Dendritic cell treated with granulocyte-macrophage colony-stimulating factor and Interleukin-4, amounts not matched to agents 40 ng/mL and 50 ng/mL, for 4 days (primary cell): ENCODE data around the gene DCDC2C.

ENCODE experiments used
- H3K27ac Mint-ChIP-seq: one replicate; pipeline ENCODE4 v1.8.0; 2022; ENCODE audit warnings: mild to moderate bottlenecking, mixed read lengths
- H3K27me3 Mint-ChIP-seq: one replicate; pipeline ENCODE4 v1.8.0; 2022; ENCODE audit warnings: mild to moderate bottlenecking, mixed read lengths
- H3K36me3 Mint-ChIP-seq: one replicate; pipeline ENCODE4 v1.8.0; 2022; ENCODE audit warnings: low read depth, mixed read lengths
- H3K4me1 Mint-ChIP-seq: one replicate; pipeline ENCODE4 v1.8.0; 2022; ENCODE audit warnings: low read depth, mixed read lengths
- H3K4me3 Mint-ChIP-seq: one replicate; pipeline ENCODE4 v1.8.0; 2022; ENCODE audit warnings: mild to moderate bottlenecking, moderate library complexity, mixed read lengths
- H3K9me3 Mint-ChIP-seq: one replicate; pipeline ENCODE4 v1.8.0; 2022; ENCODE audit warnings: mixed read lengths
- intact Hi-C: fragments of 100-400 bp; cut with micrococcal nuclease; formaldehyde crosslinking; loops from one replicate; pipeline ENCODE4 v1.15.0; 2022

Gene DCDC2C

GRCh38 chr2:3680548-3681345 lies 22.6 kb upstream of the DCDC2C start:
- Mint-ChIP-seq H3K36me3 (no peaks in the 10 kb centered on the region), H3K4me3 (no peak overlapping the region), H3K27me3 (no peaks in the 10 kb centered on the region), H3K27ac (no peak overlapping the region), H3K9me3 (no peaks in the 10 kb centered on the region), H3K4me1 (no peaks in the 10 kb centered on the region)
- intact Hi-C loops, result no loop called here

- Mint-ChIP-seq H3K9me3 (no peaks in the 10 kb centered on the region), H3K27ac (no peak overlapping the region), H3K36me3 (no peaks in the 10 kb centered on the region), H3K4me3 (no peak overlapping the region), H3K27me3 (no peaks in the 10 kb centered on the region), H3K4me1 (no peaks in the 10 kb centered on the region)
- intact Hi-C loops, result no loop called here
Measured at GRCh38 chr2:3681625-3682024, 21.8 kb upstream of the DCDC2C start.

- Mint-ChIP-seq H3K27ac (no peak overlapping the region), H3K36me3 (no peaks in the 10 kb centered on the region), H3K9me3 (no peaks in the 10 kb centered on the region), H3K27me3 (no peaks in the 10 kb centered on the region), H3K4me3 (no peak overlapping the region), H3K4me1 (no peaks in the 10 kb centered on the region)
- intact Hi-C loops, result no loop called here
Measured at GRCh38 chr2:3682811-3683210, 20.6 kb upstream of the DCDC2C start.

GRCh38 chr2:3683748-3684454 lies 19.5 kb upstream of the DCDC2C start:
- no peaks in the 10 kb centered on the region for H3K9me3 Mint-ChIP-seq
- H3K27me3 Mint-ChIP-seq, result no peaks in the 10 kb centered on the region
- no peak overlapping the region for H3K4me3 Mint-ChIP-seq
- no peak overlapping the region for H3K27ac Mint-ChIP-seq
- intact Hi-C loops, result no loop called here
- no peaks in the 10 kb centered on the region for H3K4me1 Mint-ChIP-seq
- H3K36me3 Mint-ChIP-seq, result no peaks in the 10 kb centered on the region

GRCh38 chr2:3689998-3690748 lies 13.2 kb upstream of the DCDC2C start:
- H3K36me3 Mint-ChIP-seq, result no peaks in the 10 kb centered on the region
- intact Hi-C loops, result no loop called here
- H3K9me3 Mint-ChIP-seq, result no peaks in the 10 kb centered on the region
- H3K27me3 Mint-ChIP-seq, result peaks cover 2% of the 10 kb centered on the region
- H3K4me1 Mint-ChIP-seq, result no peaks in the 10 kb centered on the region
- H3K27ac Mint-ChIP-seq, result no peak overlapping the region
- no peak overlapping the region for H3K4me3 Mint-ChIP-seq

GRCh38 chr2:3692375-3692774 lies 11.0 kb upstream of the DCDC2C start:
- Mint-ChIP-seq H3K4me1 (no peaks in the 10 kb centered on the region), H3K9me3 (no peaks in the 10 kb centered on the region), H3K27me3 (peaks cover 2% of the 10 kb centered on the region), H3K4me3 (no peak overlapping the region), H3K36me3 (no peaks in the 10 kb centered on the region), H3K27ac (no peak overlapping the region)
- intact Hi-C loops, result no loop called here

- Mint-ChIP-seq H3K27me3 (peaks cover 10% of the 10 kb centered on the region), H3K4me1 (no peaks in the 10 kb centered on the region), H3K27ac (no peak overlapping the region), H3K4me3 (no peak overlapping the region), H3K9me3 (no peaks in the 10 kb centered on the region), H3K36me3 (no peaks in the 10 kb centered on the region)
- intact Hi-C loops, result no loop called here
Measured at GRCh38 chr2:3696545-3696944, 6.8 kb upstream of the DCDC2C start.

- H3K4me3 Mint-ChIP-seq, result no peak overlapping the region
- no peaks in the 10 kb centered on the region for H3K9me3 Mint-ChIP-seq
- no peaks in the 10 kb centered on the region for H3K36me3 Mint-ChIP-seq
- H3K27me3 Mint-ChIP-seq, result peaks cover 34% of the 10 kb centered on the region
- no peaks in the 10 kb centered on the region for H3K4me1 Mint-ChIP-seq
- no peak overlapping the region for H3K27ac Mint-ChIP-seq
- intact Hi-C loops, result no loop called here
Measured at GRCh38 chr2:3701071-3701470, 2.3 kb upstream of the DCDC2C start.

GRCh38 chr2:3703757-3704355 lies 481 bp downstream of the DCDC2C start:
- no peaks in the 10 kb centered on the region for H3K36me3 Mint-ChIP-seq
- H3K4me1 Mint-ChIP-seq, result no peaks in the 10 kb centered on the region
- no peak overlapping the region for H3K4me3 Mint-ChIP-seq

GRCh38 chr2:3704692-3705091 lies 1.3 kb downstream of the DCDC2C start:
- H3K27ac Mint-ChIP-seq, result no peak overlapping the region
- no peaks in the 10 kb centered on the region for H3K9me3 Mint-ChIP-seq
- no peak overlapping the region for H3K4me3 Mint-ChIP-seq
- no peaks in the 10 kb centered on the region for H3K4me1 Mint-ChIP-seq
- intact Hi-C loops, result no loop called here
- H3K36me3 Mint-ChIP-seq, result no peaks in the 10 kb centered on the region
- H3K27me3 Mint-ChIP-seq, result peaks cover 34% of the 10 kb centered on the region

More at GRCh38 chr2:3703757-3704355, 481 bp downstream of the DCDC2C start:
- Mint-ChIP-seq H3K27ac (no peak overlapping the region), H3K9me3 (no peaks in the 10 kb centered on the region), H3K27me3 (peaks cover 34% of the 10 kb centered on the region)
- intact Hi-C loops, result no loop called here

GRCh38 chr2:3705782-3706181 lies 2.4 kb downstream of the DCDC2C start:
- Mint-ChIP-seq H3K4me3 (no peak overlapping the region), H3K27me3 (peaks cover 29% of the 10 kb centered on the region), H3K4me1 (no peaks in the 10 kb centered on the region), H3K27ac (no peak overlapping the region), H3K9me3 (no peaks in the 10 kb centered on the region), H3K36me3 (no peaks in the 10 kb centered on the region)
- intact Hi-C loops, result no loop called here

GRCh38 chr2:3706892-3707291 lies 3.5 kb downstream of the DCDC2C start:
- Mint-ChIP-seq H3K9me3 (no peaks in the 10 kb centered on the region), H3K27me3 (peaks cover 26% of the 10 kb centered on the region), H3K4me3 (no peak overlapping the region), H3K27ac (no peak overlapping the region), H3K4me1 (no peaks in the 10 kb centered on the region), H3K36me3 (no peaks in the 10 kb centered on the region)
- intact Hi-C loops, result no loop called here

GRCh38 chr2:3708576-3708975 lies 5.2 kb downstream of the DCDC2C start:
- Mint-ChIP-seq H3K4me1 (no peaks in the 10 kb centered on the region), H3K27me3 (peaks cover 13% of the 10 kb centered on the region), H3K9me3 (no peaks in the 10 kb centered on the region), H3K36me3 (no peaks in the 10 kb centered on the region), H3K27ac (no peak overlapping the region), H3K4me3 (no peak overlapping the region)
- intact Hi-C loops, result no loop called here

GRCh38 chr2:3709225-3709624 lies 5.8 kb downstream of the DCDC2C start:
- no peaks in the 10 kb centered on the region for H3K36me3 Mint-ChIP-seq
- no peaks in the 10 kb centered on the region for H3K4me1 Mint-ChIP-seq
- intact Hi-C loops, result no loop called here
- H3K9me3 Mint-ChIP-seq, result no peaks in the 10 kb centered on the region
- no peak overlapping the region for H3K27ac Mint-ChIP-seq
- H3K4me3 Mint-ChIP-seq, result no peak overlapping the region
- H3K27me3 Mint-ChIP-seq, result peaks cover 9% of the 10 kb centered on the region
